ENCODE measurements around the gene OXER1.

DNA sequence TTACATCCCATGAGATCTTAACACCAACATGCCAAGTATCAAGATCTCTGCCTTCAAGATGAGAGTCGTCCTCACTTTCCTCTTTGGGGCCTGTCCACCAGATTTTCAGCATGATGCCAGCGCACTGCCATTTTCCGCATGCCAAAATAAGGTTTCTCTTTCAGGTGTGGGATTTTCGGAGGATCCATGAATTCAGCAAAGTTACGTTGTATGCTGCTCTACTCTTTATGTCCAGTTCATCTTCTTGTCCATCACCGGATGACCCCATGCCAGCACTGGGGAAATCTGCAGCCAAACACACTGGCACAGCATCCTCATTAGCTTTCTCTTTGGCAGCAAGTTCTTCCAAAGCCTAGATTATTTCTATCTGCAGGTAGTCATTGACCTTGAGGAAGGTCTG, 33.3 kb upstream of the OXER1 start:
- TF ChIP-seq, protein P1, sequence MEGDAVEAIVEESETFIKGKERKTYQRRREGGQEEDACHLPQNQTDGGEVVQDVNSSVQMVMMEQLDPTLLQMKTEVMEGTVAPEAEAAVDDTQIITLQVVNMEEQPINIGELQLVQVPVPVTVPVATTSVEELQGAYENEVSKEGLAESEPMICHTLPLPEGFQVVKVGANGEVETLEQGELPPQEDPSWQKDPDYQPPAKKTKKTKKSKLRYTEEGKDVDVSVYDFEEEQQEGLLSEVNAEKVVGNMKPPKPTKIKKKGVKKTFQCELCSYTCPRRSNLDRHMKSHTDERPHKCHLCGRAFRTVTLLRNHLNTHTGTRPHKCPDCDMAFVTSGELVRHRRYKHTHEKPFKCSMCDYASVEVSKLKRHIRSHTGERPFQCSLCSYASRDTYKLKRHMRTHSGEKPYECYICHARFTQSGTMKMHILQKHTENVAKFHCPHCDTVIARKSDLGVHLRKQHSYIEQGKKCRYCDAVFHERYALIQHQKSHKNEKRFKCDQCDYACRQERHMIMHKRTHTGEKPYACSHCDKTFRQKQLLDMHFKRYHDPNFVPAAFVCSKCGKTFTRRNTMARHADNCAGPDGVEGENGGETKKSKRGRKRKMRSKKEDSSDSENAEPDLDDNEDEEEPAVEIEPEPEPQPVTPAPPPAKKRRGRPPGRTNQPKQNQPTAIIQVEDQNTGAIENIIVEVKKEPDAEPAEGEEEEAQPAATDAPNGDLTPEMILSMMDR (IDR thresholded peaks at IDR 0.05) = no peak
- TF ChIP-seq ZFX (IDR thresholded peaks at IDR 0.05; ENCODE audit: borderline replicate concordance) = no peak

Measured in 22Rv1 (cell line).